HK-2 (cell line): ENCODE results near the gene SLC16A7.
"Not testable (repeated sequence)": the region's sequence is repeated elsewhere in the genome, so short reads cannot be mapped to it uniquely, and the experiment has no call there.

Source experiments
- DNase-seq: peaks from one replicate; pipeline ENCODE4 v3.0.0-alpha.2; 2018; ENCODE audit not compliant: unreplicated experiment

The SLC16A7 gene

DNA sequence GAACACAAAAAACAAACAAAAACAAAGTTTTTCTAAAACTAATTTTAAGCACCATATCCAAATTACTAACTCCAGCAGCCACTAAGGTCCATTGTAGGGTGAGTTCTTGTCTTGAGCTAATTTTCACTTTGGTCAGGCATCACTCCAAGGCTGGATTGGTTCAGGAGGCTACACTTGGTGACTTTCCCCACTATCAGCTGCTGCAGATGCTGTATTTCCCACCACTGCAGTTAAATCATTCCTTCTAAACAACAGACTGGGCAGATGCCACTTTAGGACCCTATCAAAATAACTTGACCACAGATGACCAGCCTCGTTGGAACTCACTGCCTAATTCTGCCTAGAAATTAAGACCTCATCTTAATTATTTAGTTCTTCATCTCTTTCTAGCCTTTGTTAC is 140.5 kb downstream of the SLC16A7 start:
- no peak for DNase-seq

DNA sequence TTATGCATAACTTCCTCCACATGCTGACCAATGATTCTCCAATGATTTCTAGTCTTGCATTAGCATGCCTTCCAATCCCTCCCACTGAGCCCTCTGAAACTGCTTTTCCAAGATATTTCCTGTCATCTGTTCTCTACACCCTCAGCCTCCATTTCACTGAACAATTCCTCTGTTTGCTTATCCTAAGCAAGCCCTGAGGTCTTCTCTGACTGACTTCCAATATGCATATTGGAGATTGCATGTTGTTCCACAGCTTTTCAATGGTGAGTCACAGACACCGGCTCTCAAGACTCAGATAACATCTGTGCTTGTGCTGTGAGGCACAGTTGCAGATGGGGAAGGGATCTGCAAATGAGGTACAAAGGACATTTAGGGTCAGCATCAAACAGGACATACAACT is 141.0 kb downstream of the SLC16A7 start:
- no peak for DNase-seq

DNA sequence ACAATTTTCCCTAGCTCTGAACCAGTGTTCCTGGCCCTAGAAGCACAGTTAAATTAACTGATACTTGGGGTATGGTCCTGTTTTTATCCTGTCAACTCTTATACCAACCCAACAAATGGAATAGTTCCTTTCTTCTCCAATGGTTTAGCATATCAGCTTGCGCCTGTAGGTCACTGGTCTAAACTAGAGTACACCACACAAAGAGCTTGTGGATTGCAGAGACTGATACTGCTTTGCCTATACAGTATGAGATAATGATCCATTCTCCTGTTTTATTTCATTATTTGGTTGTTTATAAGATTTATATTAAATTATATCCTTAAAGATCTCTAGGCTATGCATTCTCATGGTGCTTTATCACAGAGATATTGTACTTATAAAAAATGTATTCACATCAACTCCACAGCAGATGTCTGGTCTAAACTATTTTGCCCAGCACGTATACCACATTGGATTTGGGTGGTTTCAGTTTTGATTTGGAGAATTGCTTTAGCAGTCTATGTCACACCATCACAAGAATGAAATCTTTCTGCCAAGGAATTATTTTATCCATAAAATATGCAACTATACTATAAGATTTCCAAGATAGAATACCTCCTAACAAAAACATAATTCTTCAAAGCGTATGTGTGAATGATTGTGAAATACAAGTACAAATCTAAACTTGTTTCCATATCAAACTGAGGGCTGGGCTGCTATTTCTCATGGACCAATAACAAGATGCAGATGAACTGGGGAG is 142.1 kb downstream of the SLC16A7 start:
- DNase-seq, result no peak

DNA sequence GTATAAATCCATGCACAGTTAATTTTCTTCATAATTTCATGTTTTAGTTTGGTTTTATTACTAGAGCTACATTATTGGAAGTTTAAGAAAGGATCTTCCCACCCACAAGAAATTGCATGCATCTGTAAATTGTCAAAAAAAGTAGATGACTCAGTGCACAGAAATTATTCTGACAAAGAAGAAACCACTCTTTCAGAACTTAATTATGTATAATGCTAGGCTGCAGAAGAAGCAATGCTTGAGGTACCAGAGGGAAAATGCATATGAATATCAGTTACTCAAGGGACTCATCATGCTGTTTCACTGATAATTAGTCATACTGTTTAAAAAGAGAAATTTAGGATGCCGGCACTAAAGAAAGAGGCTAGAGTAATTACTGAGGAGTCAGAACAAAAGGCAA is 147.0 kb downstream of the SLC16A7 start:
- no peak for DNase-seq

DNA sequence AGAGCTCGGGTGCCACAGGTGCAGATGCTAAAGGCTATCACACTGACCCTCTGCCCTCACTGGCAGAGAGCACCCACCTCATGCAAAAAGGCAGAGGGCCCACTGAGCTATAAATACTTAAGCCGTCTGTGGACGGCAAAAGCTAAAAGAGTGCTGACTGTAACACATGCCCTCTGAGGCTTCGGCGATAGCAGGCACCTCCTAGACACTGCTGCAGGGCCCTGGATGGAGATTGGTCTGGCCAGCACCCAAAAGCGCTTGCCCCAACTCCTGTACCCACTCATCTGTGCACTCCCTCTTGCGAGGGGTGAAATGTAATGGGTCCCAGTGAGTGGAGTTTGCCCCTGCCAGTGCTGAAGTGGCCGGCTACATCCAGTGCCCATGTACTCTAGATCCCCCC is 148.7 kb downstream of the SLC16A7 start:
- DNase-seq, result no peak

DNA sequence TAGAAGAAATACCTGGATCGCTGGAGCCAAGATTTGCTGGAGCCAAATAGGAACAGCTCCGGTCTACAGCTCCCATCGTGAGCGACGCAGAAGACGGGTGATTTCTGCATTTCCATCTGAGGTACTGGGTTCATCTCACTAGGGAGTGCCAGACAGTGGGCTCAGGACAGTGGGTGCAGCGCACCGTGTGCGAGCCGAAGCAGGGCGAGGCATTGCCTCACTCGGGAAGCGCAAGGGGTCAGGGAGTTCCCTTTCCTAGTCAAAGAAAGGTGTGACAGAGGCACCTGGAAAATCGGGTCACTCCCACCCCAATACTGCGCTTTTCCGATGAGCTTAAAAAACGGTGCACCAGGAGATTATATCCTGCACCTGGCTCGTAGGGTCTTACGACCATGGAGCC is 155.3 kb downstream of the SLC16A7 start:
- not testable (repeated sequence) for DNase-seq

DNA sequence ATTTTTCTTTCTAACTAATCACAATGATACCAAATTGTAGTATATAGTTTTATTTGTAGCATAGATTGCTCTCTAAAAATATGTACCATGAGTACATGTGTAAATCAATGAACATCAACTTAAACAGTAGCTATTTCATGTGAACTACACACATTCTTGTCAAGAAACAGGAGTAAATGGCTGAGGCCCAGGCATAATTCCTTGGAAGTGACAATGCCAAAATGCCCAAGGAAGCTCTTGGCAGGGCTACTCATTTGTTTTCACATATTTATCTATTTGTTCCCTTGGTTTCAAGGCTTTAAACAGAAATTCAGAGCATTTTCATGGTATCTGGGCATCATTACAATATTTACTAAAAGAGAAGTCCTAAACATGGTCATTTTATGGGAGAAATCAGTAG is 165.7 kb downstream of the SLC16A7 start:
- no peak for DNase-seq

DNA sequence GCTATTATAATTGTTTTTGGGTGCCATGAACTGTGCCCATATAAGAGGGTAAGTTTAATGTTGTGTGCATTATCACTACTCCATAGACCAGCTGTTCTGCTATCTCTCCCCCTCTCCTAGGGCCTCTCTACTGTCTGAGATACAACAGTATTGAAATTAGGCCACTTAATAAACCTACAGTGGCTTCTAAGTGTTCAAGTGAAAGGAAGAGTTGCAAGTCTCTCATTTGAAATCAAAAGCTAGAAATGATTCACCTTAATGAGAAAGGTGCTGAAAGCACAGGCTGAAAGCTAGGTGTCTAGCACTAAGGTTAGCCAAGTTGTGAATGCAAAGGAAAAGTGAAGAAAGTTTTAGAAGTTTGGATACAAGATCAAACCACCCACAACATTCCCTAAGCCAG is 168.0 kb downstream of the SLC16A7 start:
- DNase-seq, result no peak

DNA sequence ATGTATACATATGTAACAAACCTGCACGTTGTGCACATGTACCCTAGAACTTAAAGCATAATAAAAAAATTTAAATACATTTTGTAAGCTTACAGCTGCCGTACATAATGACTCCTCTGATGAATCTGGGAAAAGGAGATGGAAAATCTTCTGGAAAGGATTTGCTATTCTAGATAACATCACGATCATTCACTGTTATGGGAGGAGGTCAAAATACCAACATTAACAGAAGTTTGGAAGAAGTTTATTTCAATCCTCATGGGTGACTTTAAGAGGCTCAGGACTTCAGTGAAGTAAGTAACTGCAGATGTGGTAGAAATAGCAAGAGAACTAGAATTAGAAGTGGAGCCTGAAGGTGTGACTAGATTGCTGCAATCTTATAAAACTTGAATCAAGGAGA is 172.2 kb downstream of the SLC16A7 start:
- DNase-seq, result no peak

DNA sequence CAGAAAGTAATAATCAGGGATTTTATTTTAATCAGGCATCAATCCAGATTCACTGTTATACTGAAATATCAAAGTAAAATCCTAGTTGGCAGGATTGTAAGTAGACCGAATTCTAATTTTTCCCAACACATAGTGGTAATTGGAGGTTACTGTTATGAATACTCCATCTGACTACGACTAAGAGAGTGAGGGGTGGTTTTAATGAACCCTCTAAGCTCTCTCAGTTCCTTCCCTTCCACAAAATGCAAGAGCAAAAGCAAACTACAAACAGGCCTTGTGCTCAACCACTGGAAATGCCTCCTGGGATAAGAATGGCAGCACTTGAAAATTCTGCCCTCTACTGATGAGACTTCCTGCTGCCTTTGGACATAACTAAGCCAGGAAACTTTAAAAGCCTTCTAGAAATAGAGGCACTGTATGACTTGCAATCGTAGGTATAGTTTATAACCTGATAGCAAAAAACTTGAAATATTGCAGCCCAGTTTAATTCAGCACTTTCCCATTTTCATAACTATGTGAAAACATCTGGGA is 184.8 kb downstream of the SLC16A7 start:
- no peak for DNase-seq

DNA sequence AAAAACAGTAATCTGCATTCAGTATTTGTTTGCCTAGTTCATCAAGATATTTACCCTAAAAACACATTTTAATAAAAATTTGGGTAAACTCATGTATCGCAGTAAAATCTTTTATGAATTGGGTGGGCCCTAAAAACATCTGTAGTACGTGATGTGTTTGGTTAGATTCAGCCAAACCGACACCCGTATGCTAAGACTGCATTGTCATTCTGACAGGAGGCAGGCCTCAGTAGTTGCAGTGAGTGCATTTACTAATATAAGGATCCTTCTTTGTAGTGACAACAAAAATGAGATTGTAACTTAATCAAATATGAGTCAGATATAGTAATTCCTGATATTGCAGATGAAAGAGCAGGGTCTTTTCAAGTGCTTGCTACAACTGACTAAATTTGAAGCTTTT is 191.8 kb downstream of the SLC16A7 start:
- no peak for DNase-seq

DNA sequence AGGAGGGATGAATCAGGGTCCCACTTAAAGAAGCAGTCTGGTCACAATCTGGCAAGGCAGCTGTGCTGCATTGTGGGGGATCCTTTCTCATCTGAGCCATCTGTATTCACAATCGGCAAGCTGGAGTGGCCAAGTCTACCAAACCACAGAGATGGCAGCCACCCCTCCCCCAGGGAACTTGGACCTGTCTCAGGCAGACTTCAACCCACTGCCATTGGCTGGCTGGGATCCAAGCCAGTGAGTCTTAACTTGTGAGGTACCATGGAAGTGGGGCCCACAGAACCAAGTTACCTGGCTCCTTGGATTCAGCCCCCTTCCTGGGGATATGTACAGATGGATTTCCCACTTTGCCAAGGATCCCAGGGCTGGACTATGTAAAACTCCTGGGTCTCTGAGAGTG is 196.8 kb downstream of the SLC16A7 start:
- no peak for DNase-seq

DNA sequence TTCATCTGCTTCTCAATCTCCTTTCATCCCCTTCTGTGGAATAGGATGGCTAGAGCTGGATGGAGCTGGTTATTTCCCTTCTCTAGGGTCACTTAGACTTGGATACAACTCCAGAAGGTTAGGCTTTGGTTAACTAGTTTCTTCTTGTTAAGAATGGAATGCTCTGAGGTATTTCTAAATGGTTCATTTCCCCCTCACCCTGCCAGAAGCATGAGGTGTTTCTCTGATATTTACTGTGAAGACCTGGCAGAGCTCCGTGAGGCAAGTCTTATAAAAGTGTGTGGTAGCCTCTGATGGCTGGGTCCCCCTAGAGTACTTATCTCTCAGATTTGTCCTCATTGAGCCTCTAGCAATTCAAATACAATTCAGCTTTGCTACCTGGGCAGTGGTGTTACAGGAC is 207.9 kb downstream of the SLC16A7 start:
- DNase-seq, result no peak

DNA sequence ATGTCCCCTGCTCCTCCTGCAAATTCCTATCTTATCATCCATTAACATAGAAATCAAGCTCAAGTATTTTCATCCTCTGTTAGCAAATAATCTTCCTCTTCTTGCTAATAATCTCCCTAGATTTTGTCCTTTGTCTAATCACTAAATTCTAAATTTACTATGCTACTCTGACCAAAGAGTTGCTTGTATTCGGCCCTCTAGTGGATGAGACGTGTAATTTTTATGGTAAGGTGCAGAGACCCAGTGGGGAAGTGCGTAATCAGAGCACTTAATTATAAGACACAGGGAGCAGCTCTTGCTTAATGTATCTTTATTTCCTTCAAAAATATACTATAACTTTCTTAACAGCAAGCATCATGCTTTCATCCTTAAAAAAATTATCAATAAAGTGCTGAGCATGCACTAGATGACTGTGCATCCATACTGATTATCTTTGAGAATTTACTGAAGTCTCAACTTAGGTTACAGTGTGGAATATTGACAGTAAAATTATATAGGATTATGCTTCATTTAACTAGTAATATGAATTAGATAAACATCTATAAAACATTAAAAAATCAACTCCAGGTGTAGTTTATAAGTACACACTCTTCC is 212.6 kb downstream of the SLC16A7 start:
- DNase-seq, result no peak

DNA sequence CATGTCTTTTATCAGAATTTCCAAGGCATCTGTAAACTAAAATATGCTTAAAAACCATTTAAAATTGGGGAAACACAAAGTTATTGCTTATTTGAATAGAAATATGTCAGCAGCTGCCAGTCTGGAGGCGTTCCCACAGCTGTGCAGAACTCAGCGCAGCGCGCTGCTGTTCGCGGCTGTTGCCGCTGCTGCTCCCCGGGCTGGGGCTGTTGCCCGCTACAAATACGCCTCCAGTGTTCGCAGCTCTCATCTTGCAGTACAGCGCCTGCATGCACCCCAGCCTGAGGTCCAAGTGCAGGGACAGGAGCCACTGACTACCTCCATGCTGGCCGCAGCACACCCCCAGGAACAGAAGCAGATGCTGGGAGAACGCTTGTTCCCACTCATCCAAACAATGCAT is 216.2 kb downstream of the SLC16A7 start:
- DNase-seq, result no peak

DNA sequence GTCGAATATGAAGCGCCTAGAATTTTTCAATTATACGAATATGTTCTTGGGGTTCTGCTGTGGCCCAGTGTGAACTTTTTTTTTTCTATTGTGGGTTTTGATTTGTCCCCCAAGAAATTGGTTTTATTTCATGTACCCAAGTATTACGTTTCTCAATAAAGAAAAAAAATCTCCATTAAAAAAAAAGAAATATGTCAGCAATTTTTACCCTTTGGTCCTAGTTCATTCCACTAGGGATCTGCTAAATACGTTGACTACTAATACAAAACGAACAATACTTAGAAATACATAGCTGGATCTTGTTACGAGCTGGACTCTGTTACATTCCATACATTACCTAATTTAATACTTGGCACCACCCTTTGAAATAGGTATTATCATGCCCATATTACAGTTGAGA is 216.9 kb downstream of the SLC16A7 start:
- no peak for DNase-seq

DNA sequence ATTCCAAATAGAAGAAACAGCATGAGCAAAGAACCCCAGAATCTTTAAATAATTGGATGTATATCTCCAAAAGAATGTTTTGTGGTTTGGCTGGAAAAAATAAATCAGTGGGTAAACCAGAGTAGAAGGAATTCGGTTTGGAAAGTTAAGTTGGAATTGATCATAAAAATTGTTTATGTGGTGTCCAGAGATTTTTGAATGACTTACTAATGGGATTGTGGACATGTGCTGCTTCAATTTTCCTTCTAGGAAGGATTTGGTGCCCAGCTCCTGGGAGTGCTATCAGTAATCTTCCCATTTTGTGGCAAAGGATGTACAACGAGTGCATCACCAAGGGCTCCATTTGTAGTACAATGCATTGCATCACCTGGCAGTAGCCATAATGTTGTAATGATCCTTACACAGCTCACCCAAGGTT is 224.8 kb downstream of the SLC16A7 start:
- no peak for DNase-seq

DNA sequence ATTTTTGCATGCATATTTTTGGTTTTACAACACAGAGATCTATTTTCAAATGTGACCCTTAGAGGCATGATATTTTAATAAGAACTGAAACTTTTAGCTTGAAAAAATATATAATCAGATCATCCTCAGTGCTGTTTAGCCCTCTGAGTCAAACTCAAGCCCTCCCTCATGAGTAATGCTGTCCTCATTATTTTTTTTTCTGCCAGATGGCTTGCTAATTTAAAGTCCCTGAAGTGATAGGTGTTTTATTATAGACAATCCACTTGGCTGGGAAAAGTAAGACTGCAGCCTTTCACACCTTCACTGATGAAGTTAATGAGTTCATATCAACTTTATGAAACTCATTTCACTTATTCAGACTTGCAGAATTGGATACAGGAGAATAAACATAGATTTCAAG is 227.7 kb downstream of the SLC16A7 start:
- no peak for DNase-seq

DNA sequence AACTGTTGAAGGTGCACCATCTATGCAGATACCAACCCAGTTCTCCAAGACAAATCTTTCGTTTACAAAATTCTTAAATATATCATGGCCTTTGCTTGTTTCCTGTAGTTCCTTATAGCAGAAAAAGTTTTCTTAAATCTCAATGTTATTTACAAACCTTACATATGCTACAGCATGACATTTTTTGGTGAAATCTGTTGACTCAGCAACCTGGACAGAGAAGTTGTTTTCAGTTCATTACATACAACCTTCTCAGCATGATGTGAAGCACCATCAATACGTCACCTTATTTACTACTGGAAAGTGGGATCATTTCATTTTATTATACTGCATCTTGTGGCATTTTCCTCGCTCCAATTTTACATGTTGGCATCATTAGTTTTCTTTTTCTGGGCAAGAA is 231.9 kb downstream of the SLC16A7 start:
- no peak for DNase-seq

DNA sequence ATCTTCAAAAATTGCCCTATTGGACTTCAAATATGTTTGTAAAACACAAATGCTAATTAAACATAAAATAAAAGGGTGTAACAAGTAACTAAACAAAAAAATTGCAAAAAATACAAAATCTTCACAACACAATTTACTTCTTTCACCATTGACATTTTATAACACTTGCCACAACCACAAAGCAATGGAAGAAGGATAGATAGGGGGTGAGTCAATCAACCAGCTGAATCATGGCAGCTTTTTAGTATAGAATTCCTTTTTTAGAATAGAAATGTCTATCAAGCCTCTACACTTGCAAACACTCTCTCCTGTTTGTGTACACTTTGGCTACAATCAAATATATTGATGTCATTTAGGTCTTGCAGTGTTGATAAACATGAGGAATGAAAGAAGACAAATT is 232.7 kb downstream of the SLC16A7 start:
- no peak for DNase-seq

DNA sequence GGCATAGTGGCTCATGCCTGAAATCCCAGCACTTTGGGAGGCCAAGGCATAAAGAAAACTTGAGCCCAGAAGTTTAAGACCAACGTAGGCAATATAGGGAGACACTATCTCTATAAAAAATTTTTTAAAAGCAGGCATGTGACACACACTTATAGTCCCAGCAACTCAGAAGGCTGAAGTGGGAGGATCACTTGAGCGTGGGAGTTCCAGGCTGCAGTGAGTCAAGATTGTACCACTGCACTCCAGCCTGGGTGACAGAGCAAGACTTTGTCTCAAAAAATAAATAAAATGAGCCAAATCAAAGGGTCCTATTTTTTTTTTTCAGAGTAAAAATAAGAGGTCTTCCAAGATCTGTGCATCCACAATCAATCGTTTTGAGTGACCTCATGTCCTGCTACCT is 237.6 kb downstream of the SLC16A7 start:
- no peak for DNase-seq

DNA sequence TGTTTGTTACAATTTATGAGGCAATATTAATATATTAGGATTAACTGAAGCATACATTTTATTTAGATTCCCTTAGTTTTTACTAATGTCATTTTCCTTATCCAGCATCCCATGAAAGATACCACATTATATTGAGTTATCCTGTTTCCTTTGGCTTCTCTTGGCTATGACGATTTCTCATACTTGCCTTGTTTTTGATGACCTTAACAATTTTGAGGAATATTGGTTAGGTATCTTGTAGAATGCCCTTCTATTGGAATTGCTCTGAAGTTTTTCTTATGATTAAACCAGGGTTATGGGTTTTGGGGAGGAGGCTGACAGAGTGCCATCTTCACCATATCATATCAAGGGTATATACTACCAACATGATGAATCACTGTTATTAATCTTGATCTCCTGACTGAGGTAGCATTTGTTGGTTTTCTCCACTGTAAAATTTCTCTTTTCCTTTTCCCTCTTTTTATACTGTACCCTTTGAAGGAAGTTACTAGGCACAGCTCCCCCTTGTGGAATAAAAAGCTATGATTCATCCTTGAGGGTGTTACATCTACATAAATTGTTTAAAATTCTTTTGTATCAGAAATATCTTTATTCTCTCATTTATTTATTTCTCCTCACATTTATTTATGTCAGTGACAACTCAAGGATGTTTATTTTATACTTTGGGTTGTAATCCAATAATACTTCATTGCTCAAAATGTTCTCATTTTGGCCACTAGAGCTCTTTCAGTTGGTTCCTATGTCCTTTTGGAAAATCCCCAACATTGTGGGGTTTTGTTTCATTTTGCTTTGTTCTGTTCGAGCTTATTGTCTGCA is 239.0 kb downstream of the SLC16A7 start:
- no peak for DNase-seq
